ACC112 (cell line): ENCODE results near the gene RFX6.

Source experiments
- H2AFZ ChIP-seq: fragments of 200-600 bp; sonication (generic); one replicate; pipeline ENCODE4 v1.6.0; 2017; ENCODE audit warnings: antibody characterized with exemption, low read length; ENCODE audit not compliant: unreplicated experiment
- H3K27ac ChIP-seq: fragments of 200-600 bp; sonication (generic); 2 replicates; pipeline ENCODE4 v1.5.1; 2014; ENCODE audit warnings: low read depth, mild to moderate bottlenecking, antibody characterized with exemption, low read length, moderate library complexity
- H3K27me3 ChIP-seq: fragments of 200-600 bp; sonication (generic); 2 replicates; pipeline ENCODE4 v1.6.1; 2014; ENCODE audit warnings: mild to moderate bottlenecking, antibody characterized with exemption, low read length, moderate library complexity, mixed read lengths; ENCODE audit not compliant: insufficient read depth
- H3K36me3 ChIP-seq: fragments of 200-600 bp; sonication (generic); 2 replicates; pipeline ENCODE4 v1.6.1; 2016; ENCODE audit warnings: mild to moderate bottlenecking, antibody characterized with exemption, low read length, moderate library complexity, mixed read lengths; ENCODE audit not compliant: insufficient read depth
- H3K4me1 ChIP-seq: fragments of 200-600 bp; sonication (generic); one replicate; pipeline ENCODE4 v1.6.1; 2016; ENCODE audit warnings: low read length, mixed read lengths; ENCODE audit not compliant: insufficient read depth, unreplicated experiment, control insufficient read depth
- H3K4me3 ChIP-seq: fragments of 200-600 bp; sonication (generic); 2 replicates; pipeline ENCODE4 v1.5.1; 2014; ENCODE audit warnings: mild to moderate bottlenecking, low read depth, low read length
- H3K79me2 ChIP-seq: fragments of 200-600 bp; sonication (generic); one replicate; pipeline ENCODE4 v1.6.0; 2016; ENCODE audit warnings: low read length; ENCODE audit not compliant: control insufficient read depth, unreplicated experiment, insufficient read depth

The RFX6 gene

DNA sequence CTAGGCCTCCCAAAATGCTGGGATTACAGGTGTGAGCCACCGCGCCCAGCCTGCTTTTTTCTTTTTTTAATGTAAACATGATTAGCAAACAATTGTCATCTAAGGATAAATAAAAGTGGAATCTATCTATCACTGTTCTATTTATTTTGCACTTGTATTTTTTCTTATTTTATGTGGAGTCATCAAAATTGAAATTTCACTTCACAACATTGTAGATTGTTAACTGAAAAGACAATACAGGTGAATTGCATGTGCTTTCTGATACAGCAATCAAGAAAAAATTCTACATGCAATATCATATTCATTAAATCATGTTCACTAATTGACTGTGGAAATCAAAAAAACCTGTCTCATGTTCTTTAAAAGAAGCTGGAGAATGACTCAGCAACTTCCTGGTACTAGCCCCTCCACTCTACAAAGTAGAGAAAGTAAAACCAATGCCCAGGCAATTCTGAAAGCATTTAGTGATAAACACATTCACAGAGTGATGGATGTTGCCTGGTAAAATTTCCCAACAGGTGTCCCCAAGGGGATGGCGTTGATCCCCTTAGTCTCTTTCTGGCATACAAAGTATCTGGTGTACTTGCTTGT is 10.7 kb upstream of the RFX6 start:
- H3K27me3 ChIP-seq, result peaks cover 20% of the 10 kb centered on the region
- no peaks in the 10 kb centered on the region for H3K79me2 ChIP-seq
- no peaks in the 10 kb centered on the region for H3K36me3 ChIP-seq
- no peak overlapping the region for H3K27ac ChIP-seq
- no peak overlapping the region for H2AFZ ChIP-seq
- H3K4me1 ChIP-seq, result peaks cover 2% of the 10 kb centered on the region
- no peak overlapping the region for H3K4me3 ChIP-seq

DNA sequence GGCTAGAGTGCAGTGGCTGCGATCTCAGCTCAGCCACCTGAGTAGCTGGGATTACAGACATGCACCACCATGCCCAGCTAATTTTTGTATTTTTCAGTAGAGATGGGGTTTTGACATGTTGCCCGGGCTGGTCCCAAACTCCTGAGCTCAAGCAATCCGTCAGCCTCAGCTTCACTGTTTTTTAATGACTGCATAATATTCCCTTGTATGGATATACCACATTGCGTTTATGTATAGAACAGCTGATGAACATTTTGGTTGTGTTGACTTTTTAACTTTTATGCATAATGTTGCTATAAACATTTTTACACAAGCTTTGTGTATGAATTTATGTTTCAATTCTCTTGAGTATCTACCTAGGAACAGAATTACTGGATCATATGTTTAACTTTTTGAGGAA is 4.3 kb upstream of the RFX6 start:
- no peaks in the 10 kb centered on the region for H3K4me1 ChIP-seq
- no peaks in the 10 kb centered on the region for H3K79me2 ChIP-seq
- no peak overlapping the region for H3K4me3 ChIP-seq
- peaks cover 81% of the 10 kb centered on the region for H3K27me3 ChIP-seq
- H3K36me3 ChIP-seq, result no peaks in the 10 kb centered on the region
- no peak overlapping the region for H2AFZ ChIP-seq
- H3K27ac ChIP-seq, result no peak overlapping the region

DNA sequence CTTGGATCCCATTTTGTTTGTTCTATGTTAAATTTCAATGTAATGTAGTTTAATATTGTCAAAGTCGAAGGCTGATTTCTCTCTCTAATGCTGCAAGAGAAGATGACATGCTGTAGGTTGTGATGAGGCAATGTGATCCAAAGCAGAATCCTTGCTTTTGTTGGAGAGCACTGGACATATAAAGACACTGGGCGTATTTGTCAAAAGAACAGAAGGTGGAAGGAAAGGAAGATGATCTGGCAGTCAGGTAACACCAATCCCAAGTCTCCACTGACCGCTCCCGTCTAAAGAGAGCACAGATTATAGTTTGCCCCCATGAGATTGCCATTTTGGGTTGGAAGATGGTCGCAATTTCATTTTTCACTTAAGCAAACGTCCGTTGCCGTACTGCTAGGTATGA is 935 bp upstream of the RFX6 start:
- Histone ChIP-seq H3K4me3 (peak overlapping the region; percentile 24), H3K79me2 (no peaks in the 10 kb centered on the region), H3K27me3 (peaks cover 89% of the 10 kb centered on the region), H3K27ac (no peak overlapping the region), H2AFZ (no peak overlapping the region), H3K36me3 (no peaks in the 10 kb centered on the region), H3K4me1 (no peaks in the 10 kb centered on the region)

DNA sequence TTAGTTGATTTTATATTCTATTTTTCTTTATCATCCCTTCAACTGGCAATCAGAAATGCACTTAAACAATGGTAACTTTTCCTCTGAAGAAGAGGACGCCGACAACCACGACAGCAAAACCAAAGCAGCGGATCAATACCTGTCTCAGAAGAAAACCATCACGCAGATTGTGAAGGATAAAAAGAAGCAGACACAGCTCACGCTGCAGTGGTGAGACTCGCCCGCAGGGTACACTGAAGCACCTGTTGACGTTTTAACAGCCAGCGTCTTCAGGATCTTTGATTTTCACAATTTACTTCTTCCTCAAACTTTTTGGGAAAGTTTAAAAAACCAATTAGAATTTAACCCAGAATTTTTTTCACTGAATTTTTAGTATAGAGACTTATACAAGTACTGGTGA is 701 bp downstream of the RFX6 start:
- H3K27me3 ChIP-seq, result peaks cover 77% of the 10 kb centered on the region
- no peak overlapping the region for H3K4me3 ChIP-seq
- H3K4me1 ChIP-seq, result no peaks in the 10 kb centered on the region
- H3K79me2 ChIP-seq, result no peaks in the 10 kb centered on the region
- no peak overlapping the region for H3K27ac ChIP-seq
- no peaks in the 10 kb centered on the region for H3K36me3 ChIP-seq
- no peak overlapping the region for H2AFZ ChIP-seq

DNA sequence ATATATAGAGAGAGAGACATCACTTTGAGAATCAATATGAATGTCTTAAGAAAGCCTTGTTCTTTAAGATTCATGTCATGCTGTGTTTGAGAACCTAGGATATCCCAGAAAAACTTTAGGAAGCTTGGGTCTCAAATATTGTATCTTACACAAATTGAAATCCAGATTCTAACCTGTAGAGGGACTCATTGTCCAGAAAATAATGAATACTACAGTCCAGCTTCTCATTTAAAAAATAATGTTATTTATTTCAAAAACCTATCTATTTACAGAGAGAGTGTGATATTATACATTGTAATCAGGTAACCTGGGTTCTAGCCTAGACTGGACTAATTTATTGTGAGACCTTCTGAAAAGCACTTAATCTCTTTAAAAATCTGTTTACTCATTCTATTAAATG is 4.2 kb downstream of the RFX6 start:
- Histone ChIP-seq H3K4me1 (no peaks in the 10 kb centered on the region), H2AFZ (no peak overlapping the region), H3K4me3 (no peak overlapping the region), H3K79me2 (no peaks in the 10 kb centered on the region), H3K27ac (no peak overlapping the region), H3K36me3 (no peaks in the 10 kb centered on the region), H3K27me3 (peaks cover 42% of the 10 kb centered on the region)

DNA sequence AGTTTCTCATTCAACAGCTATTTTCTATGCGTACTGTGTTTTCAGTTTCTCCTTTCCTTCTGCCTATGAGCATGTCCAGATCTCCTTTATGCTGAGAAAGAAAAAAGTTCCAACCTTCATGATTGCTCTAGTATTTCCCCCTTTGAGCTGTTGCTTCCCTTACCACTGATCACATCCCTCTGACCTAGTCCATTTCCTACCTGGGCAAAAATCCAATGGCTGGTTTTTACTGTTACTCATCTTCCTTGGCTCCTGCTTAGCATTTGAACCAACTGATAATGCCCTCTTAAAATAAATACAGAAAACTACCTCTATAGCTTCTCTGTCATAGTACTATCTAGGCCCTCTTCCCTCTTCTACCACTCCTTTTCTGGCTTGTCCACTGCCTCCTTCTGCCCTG is 6.0 kb downstream of the RFX6 start:
- H3K36me3 ChIP-seq, result no peaks in the 10 kb centered on the region
- no peak overlapping the region for H2AFZ ChIP-seq
- H3K4me1 ChIP-seq, result no peaks in the 10 kb centered on the region
- H3K4me3 ChIP-seq, result no peak overlapping the region
- peaks cover 30% of the 10 kb centered on the region for H3K27me3 ChIP-seq
- H3K27ac ChIP-seq, result no peak overlapping the region
- no peaks in the 10 kb centered on the region for H3K79me2 ChIP-seq

DNA sequence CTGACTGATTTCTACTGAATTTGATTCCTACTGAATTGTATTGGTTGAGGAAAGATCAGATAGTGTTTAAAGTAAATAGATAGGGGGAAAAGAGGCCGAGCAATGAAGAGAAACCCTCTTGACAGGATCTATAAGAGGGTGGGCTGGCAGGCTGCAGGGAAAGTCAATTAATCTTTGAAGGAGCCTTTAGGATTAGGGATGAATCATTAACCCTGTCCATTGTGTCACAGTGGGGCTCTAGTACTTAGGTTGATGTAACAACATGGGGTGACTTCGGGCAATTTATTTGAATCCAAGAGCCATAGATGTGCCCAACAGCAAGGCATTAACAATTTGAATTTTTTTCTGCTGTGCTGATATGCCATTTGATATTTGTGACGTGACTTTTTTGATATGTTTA is 7.5 kb downstream of the RFX6 start:
- peaks cover 28% of the 10 kb centered on the region for H3K27me3 ChIP-seq
- no peaks in the 10 kb centered on the region for H3K36me3 ChIP-seq
- H2AFZ ChIP-seq, result no peak overlapping the region
- no peak overlapping the region for H3K27ac ChIP-seq
- no peaks in the 10 kb centered on the region for H3K4me1 ChIP-seq
- H3K79me2 ChIP-seq, result no peaks in the 10 kb centered on the region
- H3K4me3 ChIP-seq, result no peak overlapping the region

DNA sequence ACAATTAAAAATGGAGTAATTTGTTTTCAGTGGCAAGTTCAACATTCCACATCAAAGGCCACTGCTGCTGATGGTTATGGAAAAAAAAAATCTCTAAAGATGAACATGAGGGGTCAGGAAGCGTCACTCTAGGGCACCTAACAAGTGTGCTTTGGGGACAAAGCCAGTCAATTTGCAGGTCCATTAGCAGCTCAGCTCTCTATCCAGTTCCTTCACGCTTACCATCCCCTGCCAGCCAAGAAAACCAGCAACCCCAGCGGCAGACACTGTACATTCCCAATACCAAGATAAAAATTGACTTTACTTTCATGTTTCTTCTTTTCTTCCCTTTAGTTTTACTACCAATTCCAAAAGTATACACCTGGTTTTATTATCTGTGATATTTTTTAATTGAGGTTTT is 10.1 kb downstream of the RFX6 start:
- H3K27ac ChIP-seq, result no peak overlapping the region
- H3K79me2 ChIP-seq, result no peaks in the 10 kb centered on the region
- no peak overlapping the region for H2AFZ ChIP-seq
- H3K4me3 ChIP-seq, result no peak overlapping the region
- no peaks in the 10 kb centered on the region for H3K4me1 ChIP-seq
- H3K36me3 ChIP-seq, result no peaks in the 10 kb centered on the region
- H3K27me3 ChIP-seq, result peaks cover 29% of the 10 kb centered on the region

DNA sequence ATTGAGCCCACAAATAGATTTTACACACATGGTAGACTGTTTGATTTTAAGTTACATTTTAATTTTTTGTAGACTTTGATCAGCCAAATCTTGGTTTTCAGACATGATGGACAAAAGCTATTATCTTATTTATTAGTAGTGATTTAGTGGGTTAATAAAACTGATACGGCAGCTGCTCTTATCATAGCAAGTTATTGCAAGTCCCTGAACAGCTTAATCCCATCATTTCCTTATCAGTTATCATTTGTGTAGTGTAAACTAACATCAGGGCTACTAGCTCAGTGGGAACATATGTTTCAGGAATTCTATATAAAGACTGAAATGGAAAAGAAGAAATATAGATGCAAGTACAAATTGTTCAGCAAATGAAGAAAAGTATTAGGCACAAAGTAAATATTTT is 10.9 kb downstream of the RFX6 start:
- H3K27ac ChIP-seq, result no peak overlapping the region
- H3K4me1 ChIP-seq, result no peaks in the 10 kb centered on the region
- peaks cover 33% of the 10 kb centered on the region for H3K27me3 ChIP-seq
- H2AFZ ChIP-seq, result no peak overlapping the region
- H3K79me2 ChIP-seq, result no peaks in the 10 kb centered on the region
- no peaks in the 10 kb centered on the region for H3K36me3 ChIP-seq
- H3K4me3 ChIP-seq, result no peak overlapping the region

DNA sequence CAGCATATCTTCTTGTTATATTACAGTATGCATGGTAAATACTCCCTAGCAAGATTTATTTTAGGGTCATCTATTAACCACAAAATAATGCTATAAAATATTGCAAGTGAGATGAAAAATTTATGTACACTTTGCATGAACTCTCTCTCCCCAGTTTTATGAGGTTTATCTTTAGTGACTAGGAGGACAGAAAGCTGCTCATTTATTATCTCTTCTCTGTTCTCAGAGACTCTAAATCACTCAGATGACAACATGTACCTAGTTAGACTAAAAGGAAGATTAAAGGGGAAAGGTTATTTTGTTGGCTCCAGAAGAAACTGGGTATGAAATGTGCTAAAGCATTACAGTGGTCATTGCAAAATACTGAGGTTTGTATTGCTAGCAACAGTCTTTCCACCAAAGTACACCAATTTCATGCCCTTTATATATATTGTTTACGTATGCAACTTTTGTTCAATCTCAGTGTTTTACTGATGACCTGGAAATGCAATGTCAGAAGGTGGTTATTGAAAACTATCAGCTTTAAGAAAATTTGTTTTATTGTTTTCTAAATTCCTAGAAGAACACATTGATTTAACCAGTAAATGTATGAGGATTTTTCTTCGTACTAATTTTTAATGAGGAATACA is 11.8 kb downstream of the RFX6 start:
- Histone ChIP-seq H3K36me3 (no peaks in the 10 kb centered on the region), H3K79me2 (no peaks in the 10 kb centered on the region), H3K4me1 (no peaks in the 10 kb centered on the region), H3K4me3 (no peak overlapping the region), H2AFZ (no peak overlapping the region), H3K27ac (no peak overlapping the region), H3K27me3 (peaks cover 33% of the 10 kb centered on the region)

DNA sequence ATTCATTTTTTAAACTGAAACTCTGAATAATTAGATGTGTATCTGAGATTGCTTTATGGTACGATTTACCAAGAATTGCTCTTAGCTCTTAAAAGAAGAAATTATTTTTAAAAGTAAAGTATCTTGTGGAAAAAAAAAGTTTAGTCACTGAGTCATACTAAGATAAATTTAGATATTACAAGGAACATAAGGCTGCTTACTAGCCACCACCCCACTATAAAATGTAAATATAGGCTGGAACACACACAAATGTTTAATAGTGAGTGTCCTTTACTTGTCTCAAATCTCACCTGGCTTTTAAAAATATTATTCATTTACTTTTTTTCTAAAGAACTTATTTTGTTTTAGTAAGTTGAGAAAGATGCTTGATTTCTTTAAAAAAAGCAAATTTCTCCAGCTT is 17.6 kb downstream of the RFX6 start:
- H3K27ac ChIP-seq, result no peak overlapping the region
- H3K27me3 ChIP-seq, result peaks cover 36% of the 10 kb centered on the region
- no peaks in the 10 kb centered on the region for H3K4me1 ChIP-seq
- H3K4me3 ChIP-seq, result no peak overlapping the region
- H2AFZ ChIP-seq, result no peak overlapping the region
- no peaks in the 10 kb centered on the region for H3K79me2 ChIP-seq
- H3K36me3 ChIP-seq, result no peaks in the 10 kb centered on the region
